Mucosa of rectum (tissue), 2 donors: Measurements from ENCODE around the gene ZNF385C.
A peak's percentile ranks its signal among the peaks of the same experiment; 100 is the strongest.
"Not testable (repeated sequence)": the region's sequence is repeated elsewhere in the genome, so short reads cannot be mapped to it uniquely, and the experiment has no call there.

Experiments used
- H3K27ac ChIP-seq, 2 donors: one replicate each; pipeline ENCODE4 v1.7.0; 2013; ENCODE audit warnings: inconsistent platforms in 2 of 2, low read depth in 2 of 2, low read length in 2 of 2
- H3K27me3 ChIP-seq, 2 donors: one replicate each; pipeline ENCODE4 v1.7.0; 2013; ENCODE audit warnings: low read length in 2 of 2; ENCODE audit not compliant: control insufficient read depth in 2 of 2, insufficient read depth in 2 of 2
- H3K36me3 ChIP-seq, 2 donors: one replicate each; pipeline ENCODE4 v1.7.0; 2013; ENCODE audit warnings: low read length in 2 of 2; ENCODE audit not compliant: control insufficient read depth in 2 of 2, insufficient read depth in 2 of 2
- H3K4me1 ChIP-seq, 2 donors: one replicate each; pipeline ENCODE4 v1.7.0; 2013; ENCODE audit warnings: low read length in 2 of 2, mild to moderate bottlenecking in 1 of 2; ENCODE audit not compliant: control insufficient read depth in 2 of 2, insufficient read depth in 2 of 2
- H3K4me3 ChIP-seq, 2 donors: one replicate each; pipeline ENCODE4 v1.7.0; 2013; ENCODE audit warnings: low read length in 2 of 2
- H3K9ac ChIP-seq, 2 donors: one replicate each; pipeline ENCODE4 v1.7.0; 2013; ENCODE audit warnings: low read length in 2 of 2, low read depth in 1 of 2, mild to moderate bottlenecking in 1 of 2
- H3K9me3 ChIP-seq, 2 donors: one replicate each; pipeline ENCODE4 v1.7.0; 2013; ENCODE audit warnings: low read length in 2 of 2; ENCODE audit not compliant: control insufficient read depth in 2 of 2
- donor health status: healthy.
- donor health status: Normal muscosa, but diverticular disease.

ZNF385C gene, protein sequence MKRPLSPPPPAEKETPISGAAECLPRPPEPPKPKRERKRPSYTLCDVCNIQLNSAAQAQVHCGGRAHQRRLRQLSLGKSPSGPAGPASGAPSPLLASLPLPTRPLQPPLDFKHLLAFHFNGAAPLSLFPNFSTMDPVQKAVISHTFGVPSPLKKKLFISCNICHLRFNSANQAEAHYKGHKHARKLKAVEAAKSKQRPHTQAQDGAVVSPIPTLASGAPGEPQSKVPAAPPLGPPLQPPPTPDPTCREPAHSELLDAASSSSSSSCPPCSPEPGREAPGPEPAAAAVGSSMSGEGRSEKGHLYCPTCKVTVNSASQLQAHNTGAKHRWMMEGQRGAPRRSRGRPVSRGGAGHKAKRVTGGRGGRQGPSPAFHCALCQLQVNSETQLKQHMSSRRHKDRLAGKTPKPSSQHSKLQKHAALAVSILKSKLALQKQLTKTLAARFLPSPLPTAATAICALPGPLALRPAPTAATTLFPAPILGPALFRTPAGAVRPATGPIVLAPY

DNA sequence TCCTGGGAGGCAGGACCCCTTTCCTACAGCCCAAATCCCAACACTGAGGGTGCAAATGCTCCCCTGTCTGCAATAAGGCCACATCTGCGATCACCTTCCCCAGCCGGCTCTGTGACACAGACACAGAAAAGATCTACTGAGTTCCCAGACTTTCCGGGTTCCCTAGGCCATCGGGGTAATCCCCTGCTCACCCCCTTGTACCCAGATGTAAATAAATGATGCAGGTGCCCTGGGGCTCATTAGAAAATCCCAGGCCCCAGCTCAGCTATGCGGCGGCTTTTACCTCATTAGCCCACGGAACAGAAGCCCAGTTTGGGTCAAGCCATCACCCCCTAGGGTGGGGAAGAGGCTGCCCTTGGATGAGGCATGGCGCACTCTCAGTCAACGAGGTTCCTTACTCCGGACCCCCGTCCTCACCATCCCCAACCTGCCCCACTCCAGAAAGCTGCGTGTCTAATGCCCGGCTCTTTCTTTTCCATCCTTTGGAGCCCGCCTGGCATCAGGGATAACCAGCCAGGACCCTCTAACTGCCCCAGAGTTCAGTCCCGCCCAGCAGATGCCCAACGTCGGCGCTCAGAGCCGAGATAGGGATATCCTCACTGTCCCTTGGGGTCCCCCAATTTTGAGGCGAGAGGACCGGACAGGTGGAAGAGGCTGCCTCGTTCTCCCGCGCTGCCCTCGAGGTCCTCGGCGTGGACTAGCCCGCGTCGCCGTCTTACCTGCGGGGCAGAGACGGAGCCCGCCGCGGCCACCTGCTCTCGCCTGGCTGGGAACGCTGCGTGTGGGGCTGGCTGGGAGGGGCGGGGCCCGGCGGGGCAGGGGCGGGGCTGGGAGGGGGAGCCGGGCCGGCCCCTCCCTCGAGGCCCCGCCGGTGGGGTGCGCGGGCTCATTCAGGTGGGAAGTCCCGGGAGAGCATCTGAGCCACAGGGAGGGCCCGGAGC, at the start of gene ZNF385C:
Gene ZNF385C (minus strand): TSS at position 783 of the 941 bp plus-strand sequence. CDS start 35,417 bp downstream, outside the sequence.
- no peaks in the 10 kb centered on the region for H3K9me3 ChIP-seq
- peaks cover 0 to 4% of the 10 kb centered on the region in 2 donors for H3K4me1 ChIP-seq
- H3K27ac ChIP-seq: no peak within 1 kb of the TSS
- H3K36me3 ChIP-seq: no peaks in the 10 kb centered on the region
- no peak within 1 kb of the TSS for H3K4me3 ChIP-seq
- peaks cover 13 to 14% of the 10 kb centered on the region in 2 donors for H3K27me3 ChIP-seq
- H3K9ac ChIP-seq: no peak within 1 kb of the TSS

DNA sequence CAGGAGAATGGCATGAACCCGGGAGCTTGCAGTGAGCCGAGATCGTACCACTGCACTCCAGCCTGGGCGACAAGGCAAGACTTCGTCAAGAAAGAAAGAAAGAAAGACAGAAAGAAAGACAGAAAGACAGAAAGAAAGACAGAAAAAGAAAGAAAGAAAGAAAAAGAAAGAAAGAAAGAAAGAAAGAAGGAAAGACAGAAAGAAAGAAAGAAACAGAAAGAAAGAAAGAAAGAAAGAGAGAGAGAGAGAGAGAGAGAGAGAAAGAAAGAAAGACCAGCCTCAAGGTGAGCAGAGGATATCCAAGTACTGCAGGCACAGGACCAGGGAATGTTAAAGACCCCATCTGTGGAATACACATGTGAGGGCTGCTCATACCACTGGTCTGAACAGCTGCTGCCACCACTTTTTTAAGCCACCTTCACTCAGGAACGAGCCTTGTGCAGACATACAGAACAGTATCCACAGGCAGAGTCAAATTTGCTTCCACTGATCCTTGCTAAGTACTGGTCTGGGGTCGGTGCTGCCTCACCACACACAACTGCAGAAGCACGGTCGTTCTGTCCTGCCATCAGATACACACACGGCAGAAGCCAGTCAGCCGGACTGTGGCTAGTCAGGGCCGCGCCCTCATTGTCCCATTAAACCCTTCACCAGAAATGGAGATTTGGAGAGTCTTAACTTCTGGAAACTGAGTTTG, 48.8 kb upstream of the ZNF385C start:
- no peak overlapping the region for H3K27ac ChIP-seq
- no peaks in the 10 kb centered on the region for H3K27me3 ChIP-seq
- H3K4me3 ChIP-seq: no peak overlapping the region
- H3K36me3 ChIP-seq: peaks cover 14 to 31% of the 10 kb centered on the region in 2 donors
- H3K9ac ChIP-seq: no peak overlapping the region
- no peaks in the 10 kb centered on the region for H3K9me3 ChIP-seq
- no peaks in the 10 kb centered on the region for H3K4me1 ChIP-seq

DNA sequence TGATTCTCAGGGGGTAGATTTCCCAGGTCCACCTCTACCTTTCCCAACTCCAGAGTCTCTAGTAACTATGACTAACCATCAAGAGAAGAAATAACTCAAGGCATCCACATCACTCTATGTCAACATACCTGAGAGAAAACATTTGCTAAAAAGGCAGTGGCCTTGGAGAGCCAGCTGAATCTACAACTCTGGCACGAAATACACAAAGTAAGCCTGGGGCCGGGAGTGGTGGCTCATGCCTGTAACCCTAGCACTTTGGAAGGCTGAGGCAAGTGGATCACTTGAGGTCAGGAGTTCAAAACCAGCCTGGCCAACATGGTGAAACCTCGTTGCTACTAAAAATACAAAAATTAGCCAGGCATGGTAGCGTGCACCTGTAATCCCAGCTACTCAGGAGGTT, 44.9 kb upstream of the ZNF385C start:
- not testable (repeated sequence) for H3K9ac ChIP-seq

DNA sequence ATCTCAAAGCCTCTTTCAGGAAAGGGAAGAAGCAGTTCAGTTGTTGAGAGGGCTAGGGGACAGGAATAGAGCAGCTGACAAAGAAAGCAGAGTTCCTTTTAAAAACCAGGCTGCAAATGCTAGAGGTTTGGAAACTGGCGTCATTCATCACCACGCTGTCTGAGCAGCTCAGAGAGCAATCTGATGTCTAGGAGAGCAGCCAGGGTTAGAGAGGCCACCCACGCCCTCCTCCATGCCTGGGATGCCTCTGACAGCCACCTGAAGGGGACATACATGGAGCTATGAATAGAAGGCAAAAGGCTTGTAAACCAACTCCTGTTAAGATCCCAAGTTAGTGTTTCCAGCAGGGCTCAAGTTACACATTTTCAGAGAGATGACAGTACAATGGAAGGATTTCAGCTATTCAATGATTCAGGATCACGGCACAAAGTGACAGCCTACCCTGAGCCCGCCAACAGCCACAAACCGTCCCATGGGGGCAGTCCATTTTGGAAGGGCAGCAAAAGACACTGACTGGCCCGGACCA, 44.2 kb upstream of the ZNF385C start:
- Histone ChIP-seq H3K27me3 (no peaks in the 10 kb centered on the region), H3K4me1 (peaks cover 0 to 5% of the 10 kb centered on the region in 2 donors), H3K9me3 (no peaks in the 10 kb centered on the region), H3K36me3 (peaks cover 18 to 33% of the 10 kb centered on the region in 2 donors), H3K4me3 (no peak overlapping the region), H3K27ac (no peak overlapping the region), H3K9ac (no peak overlapping the region)

More for the DNA sequence above, 44.9 kb upstream of the ZNF385C start:
- H3K4me1 ChIP-seq, H3K27me3 ChIP-seq, H3K9me3 ChIP-seq, H3K27ac ChIP-seq, H3K4me3 ChIP-seq: not testable (repeated sequence)
- peaks cover 21 to 35% of the 10 kb centered on the region in 2 donors for H3K36me3 ChIP-seq

DNA sequence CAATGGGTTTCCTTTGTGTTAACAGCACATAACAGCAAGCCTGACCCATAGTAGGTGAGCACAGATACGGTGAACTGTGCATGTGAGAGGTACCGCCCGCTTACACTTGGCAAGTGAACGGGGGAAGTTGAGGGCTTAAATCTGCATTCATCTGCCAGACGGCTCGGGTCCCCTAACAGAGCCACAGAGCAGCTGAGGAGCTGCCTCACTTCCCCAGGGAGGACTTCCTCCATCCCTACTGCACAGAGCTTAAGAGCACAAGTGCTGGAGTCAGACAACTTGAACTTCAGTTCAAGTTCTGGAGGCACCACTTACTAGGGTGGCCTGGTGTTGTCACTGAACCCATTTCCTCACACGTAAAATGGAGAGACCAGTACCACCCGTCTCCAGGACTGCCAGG, 43.1 kb upstream of the ZNF385C start:
- no peak overlapping the region for H3K4me3 ChIP-seq
- H3K36me3 ChIP-seq: peaks cover 13 to 28% of the 10 kb centered on the region in 2 donors
- H3K27ac ChIP-seq: no peak overlapping the region
- H3K27me3 ChIP-seq: no peaks in the 10 kb centered on the region
- peaks cover 6 to 8% of the 10 kb centered on the region in 2 donors for H3K4me1 ChIP-seq
- H3K9me3 ChIP-seq: no peaks in the 10 kb centered on the region
- no peak overlapping the region for H3K9ac ChIP-seq

DNA sequence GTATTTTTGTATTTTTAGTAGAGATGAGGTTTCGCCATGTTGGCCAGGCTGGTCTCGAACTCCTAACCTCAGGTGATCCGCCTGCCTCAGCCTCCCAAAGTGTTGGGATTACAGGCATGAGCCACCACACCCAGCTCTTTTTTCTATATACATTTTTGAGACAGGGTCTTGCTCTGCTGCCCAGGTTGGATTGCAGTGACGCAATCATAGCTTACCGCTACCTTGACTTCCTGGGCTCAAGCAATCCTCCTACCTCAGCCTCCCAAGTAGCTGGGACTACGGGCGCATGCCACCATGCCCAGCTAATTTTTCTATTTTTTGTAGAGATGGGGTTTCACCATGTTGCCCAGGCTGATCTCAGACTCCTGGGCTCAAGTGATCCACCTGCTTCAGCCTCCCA, 42.4 kb upstream of the ZNF385C start:
- H3K36me3 ChIP-seq: peaks cover 13 to 28% of the 10 kb centered on the region in 2 donors
- not testable (repeated sequence) for H3K27ac ChIP-seq, H3K27me3 ChIP-seq, H3K4me3 ChIP-seq, H3K9ac ChIP-seq, H3K9me3 ChIP-seq
- H3K4me1 ChIP-seq: peaks cover 12% of the 10 kb centered on the region in 2 donors

DNA sequence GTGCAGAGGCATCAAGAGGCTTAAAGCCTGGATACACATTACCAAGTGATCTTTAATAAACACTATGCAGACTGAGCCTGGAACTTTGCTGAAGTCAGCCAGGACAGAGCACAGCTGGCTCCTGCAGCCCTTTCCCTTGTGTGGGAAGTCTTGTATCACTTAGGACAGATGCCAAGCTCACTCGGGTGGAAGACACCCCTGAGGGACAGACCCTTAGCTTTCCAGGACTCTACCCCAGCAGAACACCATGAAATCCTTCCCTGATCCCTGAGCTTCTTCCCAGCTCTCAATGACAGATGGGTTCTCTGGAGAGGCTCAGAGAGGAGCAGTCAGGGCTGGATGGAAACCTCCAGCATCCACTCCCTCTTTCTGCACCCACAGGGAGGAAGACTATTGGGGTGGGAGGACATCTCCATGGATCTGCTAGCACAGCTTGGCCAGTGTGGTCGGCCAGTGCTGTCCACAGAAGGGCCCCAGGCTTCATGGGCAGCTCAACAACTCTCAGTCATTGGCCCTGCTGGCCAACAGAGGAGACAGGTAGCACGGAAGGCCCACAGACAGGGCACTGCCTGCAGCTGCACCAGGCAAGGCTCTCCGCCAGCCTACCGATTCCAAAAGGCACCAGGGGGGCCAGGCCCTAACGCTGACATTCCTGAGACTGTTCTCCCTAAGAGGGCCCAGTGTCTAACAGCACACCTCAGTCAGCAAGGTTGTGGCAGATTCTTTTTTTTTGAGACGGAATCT, 40.6 kb upstream of the ZNF385C start:
- peak overlapping the region in 1 of 2 donors; percentile 38 for H3K27ac ChIP-seq
- peaks cover 27 to 29% of the 10 kb centered on the region in 2 donors for H3K4me1 ChIP-seq
- H3K9me3 ChIP-seq: no peaks in the 10 kb centered on the region
- peaks cover 9 to 23% of the 10 kb centered on the region in 2 donors for H3K36me3 ChIP-seq
- H3K4me3 ChIP-seq: no peak overlapping the region
- H3K9ac ChIP-seq: no peak overlapping the region
- H3K27me3 ChIP-seq: no peaks in the 10 kb centered on the region

DNA sequence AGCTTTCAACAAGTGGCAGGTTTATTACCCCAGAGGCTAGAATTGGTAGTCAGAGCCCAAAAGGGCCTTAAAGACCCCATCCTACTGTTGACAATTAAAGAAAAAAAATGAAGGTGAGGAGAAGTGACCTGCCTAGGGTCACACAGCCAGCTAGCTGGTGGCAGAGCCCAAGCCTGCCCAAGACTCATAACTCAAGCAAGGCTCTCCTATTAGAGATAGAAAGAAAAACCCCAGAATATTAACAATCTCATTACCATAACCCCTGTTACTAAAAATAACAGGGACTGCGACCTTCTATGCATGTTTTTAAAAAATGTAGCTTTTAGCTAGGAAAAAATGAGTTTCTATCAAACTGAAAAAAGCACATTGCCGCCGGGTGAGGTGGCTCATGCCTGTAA, 38.4 kb upstream of the ZNF385C start:
- Histone ChIP-seq H3K36me3 (peaks cover 5 to 12% of the 10 kb centered on the region in 2 donors), H3K9ac (peak overlapping the region; percentile 60 to 65), H3K9me3 (no peaks in the 10 kb centered on the region), H3K27me3 (no peaks in the 10 kb centered on the region), H3K4me3 (peak overlapping the region; percentile 59 to 81), H3K27ac (peak overlapping the region; percentile 91 to 95), H3K4me1 (peaks cover 45 to 50% of the 10 kb centered on the region in 2 donors)
